Hepatocyte (in vitro differentiated cells): ENCODE results near the gene CSF1R. TPM values are rescaled to one million over a fixed set of nuclear protein-coding genes. Genes with fewer than 3 reads are reported as not detected.
"Not testable (repeated sequence)": the region's sequence is repeated elsewhere in the genome, so short reads cannot be mapped to it uniquely, and the experiment has no call there.

ENCODE experiments used
- DNase-seq: peaks from one replicate; pipeline ENCODE4 v3.0.0-alpha.2; 2016; ENCODE audit warnings: low spot score
- H2AFZ ChIP-seq: fragments of 200-600 bp; sonication (generic); 2 replicates; pipeline ENCODE4 v1.6.0; 2016; ENCODE audit warnings: antibody characterized with exemption, mild to moderate bottlenecking
- H3K27ac ChIP-seq: fragments of 200-600 bp; sonication (generic); 2 replicates; pipeline ENCODE4 v1.5.1; 2016; ENCODE audit warnings: mild to moderate bottlenecking
- H3K27me3 ChIP-seq: fragments of 200-600 bp; sonication (generic); 2 replicates; pipeline ENCODE4 v1.6.1; 2016
- H3K36me3 ChIP-seq: fragments of 200-600 bp; sonication (generic); replicated peaks from 2 replicates; pipeline ENCODE4 v1.5.1; 2016; ENCODE audit warnings: low read depth; ENCODE audit not compliant: insufficient read depth
- H3K4me1 ChIP-seq: fragments of 200-600 bp; sonication (generic); 2 replicates; pipeline ENCODE4 v1.5.1; 2016; ENCODE audit warnings: mild to moderate bottlenecking, moderate library complexity; ENCODE audit not compliant: insufficient read depth
- H3K4me2 ChIP-seq: fragments of 200-600 bp; sonication (generic); 2 replicates; pipeline ENCODE4 v1.6.0; 2016
- H3K4me3 ChIP-seq: fragments of 200-600 bp; sonication (generic); 2 replicates; pipeline ENCODE4 v1.5.1; 2016; ENCODE audit warnings: mild to moderate bottlenecking
- H3K79me2 ChIP-seq: fragments of 200-600 bp; sonication (generic); 2 replicates; pipeline ENCODE4 v1.6.0; 2017; ENCODE audit warnings: mild to moderate bottlenecking
- H3K9me2 ChIP-seq: fragments of 200-600 bp; sonication (generic); replicated peaks from 2 replicates; pipeline ENCODE4 v1.6.0; 2017; ENCODE audit warnings: mild to moderate bottlenecking; ENCODE audit not compliant: insufficient read depth
- H3K9me3 ChIP-seq: fragments of 200-600 bp; sonication (generic); 2 replicates; pipeline ENCODE4 v1.5.1; 2016; ENCODE audit warnings: low read depth, mild to moderate bottlenecking
- H4K20me1 ChIP-seq: fragments of 200-600 bp; sonication (generic); 2 replicates; pipeline ENCODE4 v1.6.0; 2016; ENCODE audit warnings: mild to moderate bottlenecking; ENCODE audit not compliant: insufficient read depth, poor library complexity, severe bottlenecking
- CTCF ChIP-seq: fragments of 200-600 bp; sonication (generic); IDR thresholded peaks from 2 replicates; pipeline ENCODE4 v1.5.1; 2016; ENCODE audit warnings: antibody characterized with exemption, mild to moderate bottlenecking; ENCODE audit not compliant: poor library complexity
- EZH2 ChIP-seq: fragments of 200-600 bp; sonication (generic); IDR thresholded peaks from 2 replicates; pipeline ENCODE4 v1.6.1; 2016; ENCODE audit warnings: antibody characterized with exemption, mild to moderate bottlenecking, borderline replicate concordance
- EZH2phosphoT487 ChIP-seq: fragments of 200-600 bp; sonication (generic); IDR thresholded peaks from one replicate; pipeline ENCODE4 v1.6.1; 2018; ENCODE audit warnings: antibody characterized with exemption, mild to moderate bottlenecking, low read depth, moderate library complexity; ENCODE audit not compliant: unreplicated experiment, severe bottlenecking
- WGBS: methylation state at CpG from one replicate; pipeline ENCODE4 v1.1.6; 2016; ENCODE audit warnings: low lambda C conversion rate; ENCODE audit errors: missing lambda C conversion rate; 5-methylcytosine and 5-hydroxymethylcytosine counted together
- polyA plus RNA-seq: library from polyadenylated mRNA; unstranded; fragments of >200 nt; fragmentation: Nextera tagmentation; extraction: Ambion mirVana; gene quantifications from 2 replicates; pipeline ENCODE4 v1.2.1, GENCODE V29; 2016
- total RNA-seq: library from RNA; depleted of rRNA; stranded (reverse); fragments of >200 nt; gene quantifications from 2 replicates; pipeline ENCODE4 v1.2.3, GENCODE V29; 2014

The CSF1R gene
- total and polyA plus RNA-seq, 2 experiments from 2014 or later, result 3.6 to 4.7 TPM

- no peak overlapping the region for H3K4me2 ChIP-seq
- no peak overlapping the region for H3K4me3 ChIP-seq
- no peak for DNase-seq
- no peaks in the 10 kb centered on the region for H3K36me3 ChIP-seq
- no peak overlapping the region for H3K27ac ChIP-seq
- no peaks in the 10 kb centered on the region for H3K79me2 ChIP-seq
- no peaks in the 10 kb centered on the region for H3K9me2 ChIP-seq
- no peak overlapping the region for H2AFZ ChIP-seq
- 96% methylated on average over 7 of the region's 7 CpGs for WGBS
- no peaks in the 10 kb centered on the region for H3K27me3 ChIP-seq
- no peaks in the 10 kb centered on the region for H4K20me1 ChIP-seq
- H3K4me1 ChIP-seq, result peaks cover 5% of the 10 kb centered on the region
- no peaks in the 10 kb centered on the region for H3K9me3 ChIP-seq
- TF ChIP-seq EZH2phosphoT487 (no peak), EZH2 (no peak), CTCF (no peak)
Measured at GRCh38 chr5:150085191-150085912, 1.0 kb downstream of the CSF1R start.

GRCh38 chr5:150084754-150085153, 1.6 kb downstream of the CSF1R start:
- H3K27me3 ChIP-seq, H3K4me2 ChIP-seq, H3K36me3 ChIP-seq, H3K9me3 ChIP-seq, H3K27ac ChIP-seq, H2AFZ ChIP-seq, H3K9me2 ChIP-seq, H3K4me1 ChIP-seq, DNase-seq, H4K20me1 ChIP-seq, H3K79me2 ChIP-seq, H3K4me3 ChIP-seq: not testable (repeated sequence)
- WGBS, result 95% methylated on average over 6 of the region's 6 CpGs

DNA sequence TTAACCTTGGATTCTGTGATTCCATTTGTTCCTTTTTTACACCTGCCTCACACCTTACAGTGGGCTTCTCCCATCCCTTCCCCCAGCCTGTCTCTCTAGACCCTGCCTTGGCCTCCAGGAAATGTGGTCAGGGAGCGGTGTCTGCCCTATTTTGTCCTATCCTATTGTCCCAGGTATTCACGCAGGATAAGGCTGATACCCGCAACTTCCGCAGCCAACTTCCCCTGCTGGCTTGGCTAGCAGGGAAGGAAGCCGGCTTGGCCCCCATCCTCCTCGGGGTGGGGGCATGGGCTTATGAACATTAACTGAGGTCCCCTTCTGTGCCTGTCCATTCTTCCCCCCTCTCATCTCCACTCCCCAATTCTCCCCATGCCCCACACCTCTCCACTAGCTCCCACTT, 3.5 kb downstream of the CSF1R start:
- Histone ChIP-seq H3K9me3 (no peaks in the 10 kb centered on the region), H3K4me3 (no peak overlapping the region), H3K9me2 (no peaks in the 10 kb centered on the region), H3K27ac (no peak overlapping the region), H3K27me3 (no peaks in the 10 kb centered on the region), H3K36me3 (no peaks in the 10 kb centered on the region), H3K79me2 (no peaks in the 10 kb centered on the region), H2AFZ (no peak overlapping the region), H3K4me1 (peaks cover 5% of the 10 kb centered on the region), H4K20me1 (no peaks in the 10 kb centered on the region), H3K4me2 (no peak overlapping the region)
- 79% methylated on average over 6 of the region's 6 CpGs for WGBS
- no peak for DNase-seq
- TF ChIP-seq EZH2phosphoT487, result no peak
- no peak for TF ChIP-seq CTCF
- TF ChIP-seq EZH2, result no peak

DNA sequence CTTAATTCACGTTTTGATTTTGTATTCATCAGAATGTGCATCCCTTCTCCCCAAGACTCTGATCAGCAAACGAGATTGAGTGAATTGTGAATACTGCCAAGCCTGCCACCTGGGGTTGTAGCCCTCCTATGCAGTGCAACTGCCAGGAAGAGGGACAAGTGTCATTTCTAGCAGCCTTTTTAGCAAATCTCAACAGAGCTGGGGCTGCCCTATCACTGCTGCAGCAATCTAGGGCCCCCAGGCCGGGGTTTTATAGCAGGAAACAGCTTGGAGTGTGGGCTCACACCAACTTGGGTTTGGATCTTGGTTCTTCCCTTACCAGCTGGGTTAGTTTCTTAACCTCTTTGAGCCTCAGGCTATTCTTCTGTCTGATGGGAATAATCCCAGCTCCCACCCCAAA, 4.0 kb downstream of the CSF1R start:
- H2AFZ ChIP-seq, result no peak overlapping the region

More for the DNA sequence above, 4.0 kb downstream of the CSF1R start:
- no peaks in the 10 kb centered on the region for H3K36me3 ChIP-seq
- no peak overlapping the region for H3K4me2 ChIP-seq
- H3K27me3 ChIP-seq, result no peaks in the 10 kb centered on the region
- no peak overlapping the region for H3K27ac ChIP-seq
- 59% methylated on average over 3 of the region's 3 CpGs for WGBS
- TF ChIP-seq EZH2phosphoT487 (no peak), CTCF (no peak), EZH2 (no peak)
- no peaks in the 10 kb centered on the region for H3K9me3 ChIP-seq
- H4K20me1 ChIP-seq, result no peaks in the 10 kb centered on the region
- H3K79me2 ChIP-seq, result no peaks in the 10 kb centered on the region
- H3K9me2 ChIP-seq, result no peaks in the 10 kb centered on the region
- no peak for DNase-seq
- H3K4me1 ChIP-seq, result peaks cover 5% of the 10 kb centered on the region
- H3K4me3 ChIP-seq, result no peak overlapping the region
